ENCODE measurements around the gene BLID. TPM values are rescaled to one million over a fixed set of nuclear protein-coding genes. Genes with fewer than 3 reads are reported as not detected.

The BLID gene
- total RNA-seq, 1 donor from 2014 or later, result 0.57 TPM

DNA sequence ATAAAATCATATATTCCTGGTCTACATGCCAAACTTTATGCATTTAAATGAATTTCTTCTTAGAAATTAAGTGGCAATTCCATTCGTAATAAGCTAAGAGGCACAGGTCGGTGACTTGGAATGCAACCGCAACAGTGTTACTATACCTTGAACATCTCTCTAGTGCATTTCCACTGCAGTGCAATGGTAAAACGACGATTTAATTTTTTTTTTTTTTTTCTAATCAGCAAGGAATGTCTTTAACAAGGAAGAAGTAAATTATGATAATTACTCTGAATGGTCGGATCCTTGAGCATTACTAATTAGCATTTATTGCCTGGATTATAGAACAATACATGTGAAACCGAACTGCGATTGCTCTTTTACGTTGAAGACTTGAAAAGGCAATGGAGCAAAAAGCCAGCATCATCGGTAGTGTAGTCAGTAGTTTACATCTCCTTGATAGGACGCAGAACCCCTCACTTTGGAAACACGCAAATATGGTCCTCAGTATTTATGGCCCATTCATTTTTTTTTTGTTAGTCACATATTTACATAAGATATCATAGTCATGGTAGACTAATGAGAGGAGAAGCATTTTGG, 20.2 kb downstream of the BLID start:
- intact Hi-C loops (cut with DNase I), result no loop called here
- no peak for DNase-seq (ENCODE audit: low spot score)

DNA sequence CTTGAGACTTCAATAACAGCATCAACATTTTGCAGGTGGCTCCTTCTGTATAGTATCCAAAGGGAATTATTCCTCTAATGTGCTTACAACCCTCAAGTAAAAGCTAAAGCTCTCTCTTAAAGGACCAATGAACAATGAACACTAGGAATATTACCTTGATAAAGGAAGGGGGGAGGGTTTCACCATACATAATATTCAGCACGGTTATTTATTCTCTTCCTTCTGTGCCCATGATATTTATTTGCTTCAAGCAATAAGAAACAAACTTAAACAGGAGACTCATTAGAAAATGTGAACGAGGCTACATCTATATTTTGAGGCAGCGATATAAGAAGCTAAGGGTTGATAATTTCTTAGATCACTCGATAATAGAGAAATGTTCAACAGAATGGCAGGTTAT, 21.2 kb downstream of the BLID start:
- no peak for DNase-seq (ENCODE audit: low spot score)
- intact Hi-C loops (cut with DNase I), result no loop called here

DNA sequence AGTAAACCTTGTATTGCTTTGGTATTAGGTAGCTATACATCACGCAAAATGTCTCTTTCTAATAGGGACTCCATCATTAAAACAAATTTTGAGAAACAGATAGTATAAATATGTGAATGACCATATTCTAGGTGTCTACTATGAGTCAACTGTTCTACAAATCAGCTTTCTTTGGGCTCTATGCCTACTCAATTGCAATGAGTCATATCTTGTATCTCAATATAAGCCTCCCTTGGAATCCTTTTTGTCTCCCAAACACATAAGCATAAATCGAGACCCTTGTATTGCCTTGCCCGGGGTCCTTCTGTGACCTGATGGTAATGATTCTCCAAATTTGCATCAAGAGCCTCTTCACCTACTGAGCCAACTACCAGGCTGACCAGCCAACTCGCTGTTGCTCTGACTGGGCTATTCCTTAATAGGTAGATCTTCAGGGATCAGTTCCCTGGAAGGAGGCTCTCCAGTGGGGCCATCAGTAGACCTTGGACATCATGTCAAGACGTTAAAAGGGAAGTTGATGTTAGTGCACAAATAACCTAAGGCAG, 22.2 kb downstream of the BLID start:
- intact Hi-C loops (cut with DNase I), result no loop called here
- DNase-seq (ENCODE audit: low spot score), result no peak

DNA sequence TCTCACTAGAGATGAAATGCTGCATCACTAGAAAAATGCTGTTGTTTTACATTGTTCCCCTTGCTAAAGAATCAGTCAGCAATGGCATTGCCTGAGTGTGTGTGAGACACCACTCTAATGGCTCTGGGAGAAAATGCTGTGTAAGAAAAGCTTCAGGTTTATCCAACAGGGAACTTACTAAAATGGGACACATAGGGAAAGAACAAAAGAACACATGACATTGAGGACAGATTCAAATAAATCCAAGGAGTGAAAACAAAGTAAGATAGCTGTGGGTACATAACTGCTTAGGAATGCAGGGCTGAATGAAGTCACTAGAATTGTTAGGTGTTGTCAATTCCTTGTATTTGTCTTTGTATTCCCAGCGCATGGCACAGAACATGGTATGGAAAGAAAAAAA, 24.2 kb downstream of the BLID start:
- intact Hi-C loops (cut with DNase I), result no loop called here
- DNase-seq (ENCODE audit: low spot score), result no peak

DNA sequence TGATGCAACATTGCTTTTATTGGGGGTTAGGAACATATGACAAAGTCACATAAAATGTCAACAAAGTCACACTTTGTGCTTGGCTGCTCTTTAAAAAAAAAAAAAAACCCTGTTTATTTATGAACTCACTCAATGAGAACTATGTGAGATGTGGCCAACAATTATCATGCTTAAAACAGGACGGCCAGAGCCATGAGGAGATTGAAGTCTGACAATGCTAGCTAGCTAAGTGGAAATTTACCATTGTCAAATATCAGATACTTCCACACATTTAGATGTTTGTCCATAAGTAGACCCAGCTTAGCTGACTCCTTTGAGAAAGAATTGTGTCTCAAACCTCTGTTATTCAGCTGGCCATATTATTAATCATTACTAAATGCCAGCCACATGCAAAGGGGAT, 26.9 kb downstream of the BLID start:
- DNase-seq (ENCODE audit: low spot score), result no peak
- intact Hi-C loops (cut with DNase I), result no loop called here

DNA sequence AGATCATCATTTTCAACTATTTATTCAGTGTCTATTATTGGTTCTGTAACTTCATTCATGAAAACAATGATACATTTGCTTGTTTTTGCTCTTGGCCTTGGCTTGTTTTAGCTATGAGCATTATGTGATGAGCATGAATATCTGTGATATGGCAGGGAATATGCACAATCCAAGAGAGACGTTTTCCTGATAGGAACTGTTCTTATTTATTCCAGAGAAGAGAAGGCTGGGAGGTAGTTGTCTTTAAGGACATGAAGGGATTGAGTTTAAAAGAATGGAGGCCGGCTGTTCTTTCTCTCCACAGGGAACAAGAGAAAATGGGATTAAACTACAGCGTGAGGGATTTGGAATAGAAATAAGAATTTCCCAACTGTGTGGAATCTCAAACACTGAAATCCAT, 30.3 kb downstream of the BLID start:
- DNase-seq (ENCODE audit: low spot score), result no peak
- intact Hi-C loops (cut with DNase I), result no loop called here

DNA sequence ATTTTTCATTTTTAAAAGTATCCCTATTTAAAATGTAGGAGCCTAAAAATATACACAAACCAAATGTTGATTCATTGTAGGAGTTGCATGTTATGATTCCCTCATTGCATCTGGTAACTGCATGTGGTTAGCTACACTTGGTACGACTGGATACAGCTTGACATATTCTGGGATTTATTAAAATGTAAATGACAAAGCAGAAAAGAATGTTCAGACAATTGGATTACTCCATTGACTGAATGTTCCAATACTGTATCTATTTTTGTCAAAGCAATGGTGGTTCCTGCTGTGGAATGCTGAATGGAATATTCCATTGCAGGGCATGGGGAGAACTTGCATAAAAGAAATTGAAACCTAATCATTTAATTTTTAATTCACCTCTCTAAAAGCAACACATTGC, 30.8 kb downstream of the BLID start:
- intact Hi-C loops (cut with DNase I), result no loop called here
- no peak for DNase-seq (ENCODE audit: low spot score)

DNA sequence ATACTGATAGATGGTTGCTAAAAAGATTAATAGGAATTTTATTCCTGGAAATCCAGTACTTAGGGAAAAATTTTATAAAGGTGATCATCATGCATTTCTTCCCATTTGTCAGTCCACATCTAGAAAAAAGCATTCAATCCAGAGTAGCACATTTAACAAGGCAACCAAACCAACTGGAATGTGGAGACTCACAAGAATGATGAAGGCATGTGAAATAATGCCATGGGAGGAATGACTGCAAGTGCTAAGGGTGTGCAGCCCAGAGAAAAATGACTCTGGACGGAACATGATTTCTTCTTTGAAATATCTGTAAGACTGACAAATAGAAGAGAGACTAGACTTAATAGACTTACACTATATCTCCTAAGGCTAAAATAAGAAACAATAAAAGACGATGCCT, 33.8 kb downstream of the BLID start:
- no peak for DNase-seq (ENCODE audit: low spot score)
- intact Hi-C loops (cut with DNase I), result no loop called here

DNA sequence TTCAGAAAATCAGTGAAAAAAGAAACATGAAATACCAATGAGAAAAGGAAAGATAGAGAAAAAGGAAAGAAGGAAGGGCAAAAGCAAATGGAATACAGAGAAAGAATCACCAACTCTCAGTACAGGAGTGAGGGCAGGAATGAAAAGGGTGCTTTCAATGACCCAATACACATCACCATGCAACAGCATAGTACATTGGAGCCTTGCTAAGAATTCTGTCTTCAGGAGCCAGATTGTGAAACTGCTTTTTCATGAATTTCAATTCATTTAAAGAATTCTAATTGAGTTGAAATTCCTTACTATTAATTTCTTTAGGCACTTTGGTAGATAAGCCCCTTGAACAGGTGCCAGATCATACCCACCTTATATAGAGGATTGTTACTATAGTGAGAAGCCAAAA, 34.9 kb downstream of the BLID start:
- intact Hi-C loops (cut with DNase I), result no loop called here
- no peak for DNase-seq (ENCODE audit: low spot score)

DNA sequence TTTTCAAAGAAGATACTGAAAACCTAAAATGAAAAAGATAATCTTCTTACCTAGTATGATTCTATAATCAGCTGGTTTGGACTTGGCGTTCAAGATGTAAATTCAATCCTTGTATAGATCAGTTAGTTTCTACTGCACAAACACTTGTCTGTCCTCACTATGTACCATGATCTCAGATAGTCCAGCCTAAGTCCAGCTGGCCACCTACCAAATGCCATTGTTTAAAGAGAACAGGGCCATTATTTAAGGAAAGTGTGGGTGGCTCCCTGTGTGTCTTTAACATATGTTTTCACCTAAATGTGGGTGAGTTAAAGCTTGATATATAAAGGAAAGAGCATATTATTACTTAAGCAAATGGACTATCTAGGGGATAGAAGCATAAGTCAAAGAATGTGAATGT, 38.6 kb downstream of the BLID start:
- intact Hi-C loops (cut with DNase I), result no loop called here
- DNase-seq (ENCODE audit: low spot score), result no peak

DNA sequence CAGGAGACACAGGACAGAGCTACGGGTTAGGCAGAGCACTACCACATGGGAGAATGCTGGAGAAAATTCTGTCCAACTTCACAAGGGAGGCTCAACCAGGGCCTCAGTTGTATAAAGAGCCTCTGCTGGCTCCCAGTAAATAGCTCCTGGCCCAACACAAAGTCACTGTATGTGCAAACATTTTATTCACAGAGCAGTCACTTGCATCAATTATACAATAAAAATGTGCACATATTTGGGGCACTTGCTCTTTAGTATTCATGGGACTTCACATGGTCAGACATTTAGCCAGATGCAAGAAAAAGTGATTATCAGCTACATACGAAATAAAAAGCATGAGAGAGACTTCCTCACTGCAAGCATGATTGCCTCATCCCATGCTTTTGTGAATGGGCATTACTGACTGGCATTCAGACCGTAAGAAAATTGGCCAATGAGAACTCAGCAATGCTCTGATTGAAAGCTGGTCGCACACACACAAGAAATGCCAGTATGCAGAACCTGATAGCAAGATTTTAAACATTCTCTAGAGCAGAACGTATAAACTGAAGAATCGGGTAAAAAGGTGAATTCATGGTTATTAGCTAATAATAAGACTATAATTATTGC, 39.4 kb downstream of the BLID start:
- intact Hi-C loops (cut with DNase I), result no loop called here

DNA sequence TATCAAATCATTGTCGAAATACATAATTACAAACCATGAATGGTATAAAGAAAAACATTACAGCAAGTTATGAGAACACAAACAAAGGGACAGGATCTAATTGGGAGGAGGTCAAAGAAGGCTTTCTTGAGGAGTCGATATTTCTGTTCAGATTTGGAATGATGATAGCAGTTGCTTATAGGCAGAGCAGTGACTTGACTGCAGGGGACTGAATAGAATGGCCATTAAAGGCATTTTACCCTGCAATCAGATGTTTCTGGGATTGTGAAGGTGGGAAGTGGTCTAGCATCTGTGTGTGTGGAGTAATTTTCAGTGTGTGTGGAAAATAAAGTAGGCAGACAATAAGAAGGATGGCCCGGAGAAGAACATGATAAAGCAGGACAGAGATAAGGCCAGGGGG, 41.0 kb downstream of the BLID start:
- no peak for DNase-seq (ENCODE audit: low spot score)
- intact Hi-C loops (cut with DNase I), result no loop called here

More for the DNA sequence above, 39.4 kb downstream of the BLID start:
- no peak for DNase-seq (ENCODE audit: low spot score)

DNA sequence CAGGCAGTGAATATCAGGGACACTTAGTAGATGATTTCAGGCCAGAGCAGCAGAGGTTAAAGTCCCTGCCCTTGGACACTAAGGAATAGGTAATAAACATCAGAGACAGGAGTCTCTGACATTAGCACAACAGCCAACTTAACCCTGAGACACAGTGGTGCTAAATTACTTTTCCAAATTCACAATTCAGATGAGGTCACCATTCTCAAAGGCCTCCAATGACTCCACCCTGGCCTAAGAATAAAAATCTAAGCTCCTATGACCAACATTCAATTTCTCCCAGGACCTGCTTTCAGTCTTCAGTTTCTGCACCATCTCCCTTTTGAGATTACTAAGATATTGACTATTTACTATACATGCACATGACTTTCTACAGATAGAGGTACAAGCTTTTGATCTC, 42.0 kb downstream of the BLID start:
- intact Hi-C loops (cut with DNase I), result no loop called here
- no peak for DNase-seq (ENCODE audit: low spot score)

DNA sequence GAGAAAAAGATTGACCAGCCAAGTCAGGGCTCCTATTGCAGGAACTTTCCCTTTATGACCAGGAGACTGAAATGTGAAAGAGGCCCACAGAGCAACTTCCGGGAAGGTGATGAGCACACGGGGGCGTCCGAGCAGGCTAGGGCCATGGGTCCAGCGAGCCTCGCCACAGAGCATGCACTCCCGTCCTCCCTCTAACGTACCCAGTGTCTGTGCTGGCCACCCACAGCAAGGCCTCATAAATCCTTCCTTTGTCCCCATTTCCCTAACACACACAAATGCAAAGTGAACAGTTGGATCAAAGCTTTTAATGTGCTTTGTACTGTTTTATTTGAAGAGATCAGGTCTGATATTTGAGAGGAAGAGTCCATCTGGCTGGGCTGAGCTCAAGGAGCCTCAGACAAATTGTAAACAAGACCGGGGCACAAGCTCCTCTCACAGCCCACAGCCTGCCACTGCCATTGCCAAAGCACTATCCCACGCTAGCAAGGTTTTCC, 44.3 kb downstream of the BLID start:
- DNase-seq (ENCODE audit: low spot score), result no peak
- intact Hi-C loops (cut with DNase I), result no loop called here

DNA sequence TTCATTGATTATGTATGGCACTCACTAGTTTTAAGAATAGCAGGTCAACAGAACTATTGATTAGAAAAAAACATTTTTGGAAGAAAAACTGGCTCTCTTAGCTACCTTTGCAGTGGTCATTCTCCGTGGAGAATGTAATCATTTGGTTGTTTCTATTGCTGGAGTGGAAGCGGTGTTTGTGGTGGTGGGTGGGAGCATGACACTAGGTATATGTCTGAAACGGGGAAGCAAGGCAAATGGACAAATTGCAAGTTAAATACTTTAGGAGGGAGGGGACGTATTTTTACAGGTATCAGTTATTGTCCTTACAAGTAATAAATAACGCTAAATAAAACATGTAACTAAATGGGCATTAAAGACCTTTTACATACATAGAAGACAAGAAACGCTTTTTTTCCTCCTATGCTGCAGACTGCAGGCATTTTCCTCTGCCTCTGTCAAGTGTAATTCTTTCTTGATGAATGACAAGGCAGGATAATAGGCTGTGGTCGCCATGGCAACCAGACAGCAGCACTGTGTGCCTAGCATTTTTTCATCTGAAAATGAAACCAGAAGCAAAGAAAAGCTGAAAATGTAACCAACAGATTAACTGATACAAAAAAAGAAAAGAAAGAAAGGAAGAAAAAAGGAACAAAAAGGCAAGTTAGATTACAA, 46.2 kb downstream of the BLID start:
- no peak for DNase-seq (ENCODE audit: low spot score)
- intact Hi-C loops (cut with DNase I), result no loop called here

DNA sequence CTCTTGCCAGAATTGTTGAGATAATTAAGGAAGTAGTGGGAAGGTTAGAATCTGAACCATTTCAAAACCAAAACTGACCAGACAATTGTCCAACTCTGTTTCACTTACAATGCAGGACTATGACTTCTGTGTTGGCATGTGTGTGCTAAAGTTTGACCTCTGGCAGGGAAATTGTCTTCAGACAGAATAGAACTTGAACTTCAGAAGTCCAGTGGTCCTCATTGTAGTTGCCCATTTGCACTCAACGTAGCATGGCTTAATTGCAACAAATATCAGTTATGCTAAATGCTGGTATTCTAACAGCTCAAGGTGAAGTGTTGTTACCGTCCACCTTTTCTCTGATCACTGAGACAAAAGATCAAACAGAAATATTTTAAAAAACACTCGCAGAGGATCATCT, 47.2 kb downstream of the BLID start:
- no peak for DNase-seq (ENCODE audit: low spot score)
- intact Hi-C loops (cut with DNase I), result no loop called here

DNA sequence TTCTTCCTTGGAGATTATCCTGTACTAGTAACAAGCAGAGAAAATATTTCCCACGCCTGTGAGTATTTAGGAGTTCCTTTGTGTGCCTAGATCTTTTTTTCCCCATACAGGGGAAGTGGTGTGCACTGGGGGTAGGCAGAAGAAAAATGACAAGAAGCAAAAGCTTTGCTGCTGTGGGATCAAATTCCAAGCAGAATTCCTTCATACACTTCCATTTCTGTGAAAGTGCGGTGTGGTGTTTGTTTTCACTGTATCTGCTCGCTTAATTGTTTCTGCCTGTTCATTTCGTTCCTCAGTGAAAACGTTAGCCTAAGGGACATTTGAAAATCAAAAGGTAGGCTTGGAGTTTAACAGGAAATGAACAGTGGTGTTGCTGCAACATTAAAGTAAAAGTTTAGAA, 47.9 kb downstream of the BLID start:
- no peak for DNase-seq (ENCODE audit: low spot score)
- intact Hi-C loops (cut with DNase I), result no loop called here

Measured in cardiac septum (tissue), 1 donor.